GM21367 (cell line): ENCODE measurements around the gene RPS25.
A peak's percentile ranks its signal among the peaks of the same experiment; 100 is the strongest.
"Not testable (repeated sequence)": the region's sequence is repeated elsewhere in the genome, so short reads cannot be mapped to it uniquely, and the experiment has no call there.

Source experiments
- ATAC-seq: cut with Tn5 transposase; IDR thresholded peaks from one replicate; pipeline ENCODE4 v1.9.1; 2021; ENCODE audit not compliant: unreplicated experiment

RPS25 gene

GRCh38 chr11:119018074-119018938, at the start of gene RPS25, which contains the start of gene TRAPPC4:
Gene RPS25, minus strand, starts transcription at chr11:119018343. Its CDS starts 59 bp downstream, at chr11:119018284.
Gene TRAPPC4, plus strand, starts transcription at chr11:119018766. Its CDS starts 30 bp downstream, at chr11:119018796.
- ATAC-seq, result peak; percentile 75

GRCh38 chr11:119067371-119068222, 49.5 kb upstream of the RPS25 start, which contains the start of gene VPS11:
Gene VPS11, plus strand, starts transcription at chr11:119067818. Its CDS starts 6 bp downstream, at chr11:119067824.
- ATAC-seq, result peak; percentile 79

- ATAC-seq, result no peak
Measured at GRCh38 chr11:119065369-119065768, 47.2 kb upstream of the RPS25 start.

GRCh38 chr11:119062779-119063178, 44.6 kb upstream of the RPS25 start:
- ATAC-seq, result no peak

- no peak for ATAC-seq
Measured at GRCh38 chr11:119061256-119061655, 43.1 kb upstream of the RPS25 start.

GRCh38 chr11:119059128-119059527, 41.0 kb upstream of the RPS25 start:
- ATAC-seq, result not testable (repeated sequence)

GRCh38 chr11:119057000-119057769, 39.0 kb upstream of the RPS25 start, which contains the start of gene HYOU1:
Gene HYOU1, minus strand, starts transcription at chr11:119057205. Its CDS starts 1,045 bp downstream, at chr11:119056160.
- peak; percentile 94 for ATAC-seq

- no peak for ATAC-seq
Measured at GRCh38 chr11:119056421-119056999, 38.4 kb upstream of the RPS25 start.

- no peak for ATAC-seq
Measured at GRCh38 chr11:119055901-119056300, 37.8 kb upstream of the RPS25 start.

GRCh38 chr11:119054418-119054817, 36.3 kb upstream of the RPS25 start:
- no peak for ATAC-seq

GRCh38 chr11:119052163-119052814, 34.1 kb upstream of the RPS25 start:
- no peak for ATAC-seq

GRCh38 chr11:119051440-119052162, 33.5 kb upstream of the RPS25 start:
- no peak for ATAC-seq

- ATAC-seq, result no peak
Measured at GRCh38 chr11:119049081-119049480, 30.9 kb upstream of the RPS25 start.

- ATAC-seq, result no peak
Measured at GRCh38 chr11:119048644-119049043, 30.5 kb upstream of the RPS25 start.

GRCh38 chr11:119047205-119047604, 29.1 kb upstream of the RPS25 start:
- no peak for ATAC-seq

- no peak for ATAC-seq
Measured at GRCh38 chr11:119046489-119046888, 28.3 kb upstream of the RPS25 start.

- no peak for ATAC-seq
Measured at GRCh38 chr11:119044708-119045107, 26.6 kb upstream of the RPS25 start.

GRCh38 chr11:119042927-119043326, 24.8 kb upstream of the RPS25 start:
- no peak for ATAC-seq
